Activated CD8-positive, alpha-beta memory T cell treated with anti-CD3 and anti-CD28 coated beads for 1 hour (primary cell): ENCODE data around the gene FHIT.
"Not testable (repeated sequence)": the region's sequence is repeated elsewhere in the genome, so short reads cannot be mapped to it uniquely, and the experiment has no call there.

Experiments used
- DNase-seq, 2 donors: peaks; one replicate each; pipeline ENCODE4 v3.0.0-alpha.2; 2020; ENCODE audit warnings: low read depth in 1 of 2; ENCODE audit errors: extremely low read depth in 1 of 2

FHIT gene

GRCh38 chr3:61117045-61117898 lies 134.0 kb downstream of the FHIT start:
- no peak for DNase-seq

DNA sequence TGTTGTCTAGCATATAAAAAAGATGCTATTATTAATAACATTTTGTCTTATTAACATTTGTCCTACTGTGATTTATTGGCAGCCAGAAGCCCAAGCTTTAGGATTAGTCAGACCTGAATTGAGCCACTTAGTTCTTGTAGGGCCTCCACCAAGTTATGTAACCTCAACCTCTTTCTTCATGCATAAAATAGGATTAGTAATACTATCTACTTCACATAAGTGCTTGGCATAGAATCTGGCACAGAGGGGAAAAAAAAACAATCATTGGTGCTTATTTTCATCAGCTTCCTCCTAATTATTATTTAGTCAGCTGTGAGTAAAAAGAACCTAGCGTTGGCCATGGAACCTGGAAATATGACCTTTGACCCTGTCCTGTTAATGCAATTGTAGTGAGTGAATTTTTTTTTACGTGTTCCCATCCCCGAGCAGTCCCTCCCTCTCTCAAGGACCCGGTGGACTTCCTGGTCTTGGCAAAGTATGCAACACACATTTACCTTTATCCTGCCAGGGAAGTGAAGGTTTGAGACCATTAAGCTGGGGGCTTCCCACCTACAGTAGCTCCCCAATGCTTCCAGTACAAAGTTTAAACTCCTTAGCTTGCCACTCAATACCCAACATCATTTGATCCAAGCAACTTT lies 136.8 kb downstream of the FHIT start:
- no peak for DNase-seq

- no peak for DNase-seq
Observed at GRCh38 chr3:61111825-61112224, 139.4 kb downstream of the FHIT start.

- no peak for DNase-seq
Observed at GRCh38 chr3:61110576-61110975, 140.7 kb downstream of the FHIT start.

DNA sequence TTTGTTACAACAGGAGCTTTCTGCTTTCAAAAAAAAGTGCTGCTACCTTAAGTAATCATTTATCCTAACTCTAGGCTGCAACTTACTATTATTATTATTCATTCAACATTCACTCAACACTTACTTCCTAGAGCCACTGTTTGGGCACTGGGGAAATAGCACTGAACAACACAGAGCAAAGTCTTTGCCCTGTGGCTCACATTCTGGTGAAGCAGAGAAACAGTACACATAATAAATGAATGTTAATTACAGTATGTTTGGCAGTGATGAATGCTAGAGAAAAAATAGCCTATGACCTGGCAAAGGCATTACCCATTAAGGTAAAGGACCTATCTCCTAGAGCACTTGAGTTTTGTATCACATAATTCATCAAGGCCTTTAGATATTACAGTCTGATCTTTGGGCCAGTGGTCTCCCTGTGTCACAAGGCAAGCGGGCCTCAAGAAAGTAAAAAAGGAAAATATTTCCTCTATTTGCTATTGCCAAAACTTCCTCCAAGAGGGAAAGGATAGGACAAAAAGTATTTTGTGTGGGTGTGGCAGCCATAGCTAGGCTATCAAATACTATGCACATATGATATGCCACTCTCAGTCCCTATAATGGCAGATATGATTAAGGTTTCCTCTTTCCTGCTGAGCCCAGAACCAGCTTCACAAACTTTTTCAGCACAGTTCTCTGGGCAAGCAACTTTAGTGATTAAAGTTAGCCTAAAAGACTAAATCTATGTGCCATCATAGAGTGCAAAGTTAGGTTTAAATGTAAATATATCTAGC lies 142.8 kb downstream of the FHIT start:
- no peak for DNase-seq

- no peak for DNase-seq
Observed at GRCh38 chr3:61094608-61095007, 156.6 kb downstream of the FHIT start.

GRCh38 chr3:61093364-61093763 lies 157.9 kb downstream of the FHIT start:
- DNase-seq, result no peak

DNA sequence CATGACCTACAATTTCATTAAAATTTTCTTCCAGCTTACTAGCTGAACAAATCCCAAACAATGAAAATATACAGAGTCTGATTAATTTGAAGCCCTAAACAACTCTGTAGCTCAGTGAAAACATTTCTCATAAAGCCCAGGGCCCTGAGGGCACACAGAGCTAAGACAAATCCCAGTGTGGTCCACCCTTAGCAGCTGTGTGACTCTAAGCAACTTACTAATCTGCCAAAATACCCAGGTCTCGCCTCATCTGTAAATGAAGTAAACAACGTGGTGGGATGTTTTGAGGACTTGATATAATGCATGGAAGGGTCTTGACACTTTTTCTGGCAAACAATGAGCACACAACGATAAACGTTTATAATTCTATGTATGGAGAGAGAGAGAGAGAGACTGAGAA lies 158.4 kb downstream of the FHIT start:
- DNase-seq, result no peak

GRCh38 chr3:61090389-61091169 lies 160.7 kb downstream of the FHIT start:
- no peak for DNase-seq

DNA sequence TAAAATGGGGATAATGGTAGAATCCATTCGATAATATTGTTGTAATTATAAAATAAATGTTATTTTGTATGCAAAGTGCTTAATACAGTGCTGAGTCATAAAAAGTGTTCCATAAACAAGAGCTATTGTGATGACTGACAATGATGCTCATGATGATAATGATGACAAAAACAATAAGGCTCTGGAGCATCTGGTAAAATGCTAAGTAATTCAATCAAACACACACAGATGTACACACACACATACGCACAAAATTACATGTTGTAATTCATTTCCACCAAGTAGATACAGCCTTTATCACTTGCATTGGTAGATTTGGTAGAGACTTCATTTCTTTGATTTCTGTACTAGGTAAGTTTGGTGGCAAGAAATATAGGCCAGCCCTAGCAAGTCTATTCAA lies 163.8 kb downstream of the FHIT start:
- DNase-seq, result no peak

- DNase-seq, result no peak
Observed at GRCh38 chr3:61081554-61081953, 169.7 kb downstream of the FHIT start.

DNA sequence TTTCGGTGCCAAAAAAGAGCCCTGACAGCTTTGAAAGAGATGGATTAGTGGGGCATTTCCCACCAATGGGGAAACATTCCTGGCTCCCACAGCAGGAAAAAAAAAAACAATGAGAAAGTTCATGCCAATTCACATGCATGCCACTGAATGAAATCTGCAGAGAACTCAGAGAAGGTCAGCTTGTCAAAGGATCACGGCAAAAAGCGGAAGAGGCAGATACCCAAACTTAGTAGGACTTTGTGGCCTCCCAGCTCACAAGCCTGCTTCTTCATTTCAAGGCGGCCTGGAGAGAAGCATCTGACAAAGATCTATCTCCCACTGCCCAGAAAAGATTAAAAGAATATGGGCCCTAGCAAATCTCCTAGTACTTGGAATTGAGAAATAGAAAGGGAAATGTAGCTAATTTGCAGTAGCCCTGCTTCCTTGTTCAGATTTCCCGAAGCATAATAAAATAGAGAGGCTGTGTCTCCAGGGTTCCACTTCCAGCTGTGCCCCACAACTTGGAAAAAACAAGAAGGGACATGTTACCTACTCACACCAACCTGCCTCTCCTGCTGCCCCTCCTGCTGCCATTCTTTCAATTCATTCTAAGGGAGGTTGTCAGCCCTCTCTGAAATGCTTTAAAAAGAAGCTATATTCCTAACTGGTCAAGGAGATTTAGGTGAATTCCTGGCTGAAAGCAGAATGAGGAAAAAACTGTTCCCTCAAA lies 170.4 kb downstream of the FHIT start:
- no peak for DNase-seq

- no peak for DNase-seq
Observed at GRCh38 chr3:61078048-61078752, 173.1 kb downstream of the FHIT start.

DNA sequence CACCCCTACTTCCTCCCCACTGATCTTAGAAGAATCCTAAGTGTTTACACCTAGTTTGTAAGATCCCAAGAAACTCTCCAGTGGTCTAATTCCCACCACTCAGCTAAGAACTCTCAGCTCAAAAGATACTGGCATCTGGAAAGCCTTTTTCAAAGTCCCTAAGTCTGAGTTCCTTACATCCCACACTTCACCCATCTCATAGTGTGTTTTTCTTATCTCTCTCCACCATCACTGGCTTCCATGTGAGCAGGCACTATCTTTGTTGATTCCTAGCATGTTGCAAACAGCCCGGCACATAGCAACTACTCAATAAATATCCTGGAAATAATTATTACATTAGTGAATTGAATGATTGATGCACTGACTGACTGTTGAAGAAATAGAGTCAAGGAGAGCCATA lies 173.7 kb downstream of the FHIT start:
- DNase-seq, result no peak

GRCh38 chr3:61074783-61075182 lies 176.5 kb downstream of the FHIT start:
- no peak for DNase-seq

- DNase-seq, result no peak
Observed at GRCh38 chr3:61073566-61074165, 177.6 kb downstream of the FHIT start.

DNA sequence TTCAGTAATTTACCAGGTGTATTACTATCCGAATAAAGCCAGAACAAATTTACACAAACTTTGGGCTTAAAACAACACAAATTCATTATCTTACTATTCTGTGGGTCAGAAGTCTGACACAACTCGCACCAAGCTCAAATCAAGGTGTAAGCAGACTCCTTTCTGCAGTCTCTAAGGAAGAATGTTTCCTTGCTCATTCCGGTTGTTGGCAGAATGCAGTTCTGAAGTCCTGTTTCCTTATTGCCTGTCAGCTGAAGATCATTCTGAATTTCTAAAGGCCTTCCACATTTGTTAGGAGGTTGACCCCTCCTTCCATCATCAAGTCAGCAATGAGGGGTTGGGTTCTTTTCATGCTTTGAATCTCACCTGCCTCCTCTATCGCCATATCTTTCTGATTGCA lies 183.2 kb downstream of the FHIT start:
- no peak for DNase-seq

DNA sequence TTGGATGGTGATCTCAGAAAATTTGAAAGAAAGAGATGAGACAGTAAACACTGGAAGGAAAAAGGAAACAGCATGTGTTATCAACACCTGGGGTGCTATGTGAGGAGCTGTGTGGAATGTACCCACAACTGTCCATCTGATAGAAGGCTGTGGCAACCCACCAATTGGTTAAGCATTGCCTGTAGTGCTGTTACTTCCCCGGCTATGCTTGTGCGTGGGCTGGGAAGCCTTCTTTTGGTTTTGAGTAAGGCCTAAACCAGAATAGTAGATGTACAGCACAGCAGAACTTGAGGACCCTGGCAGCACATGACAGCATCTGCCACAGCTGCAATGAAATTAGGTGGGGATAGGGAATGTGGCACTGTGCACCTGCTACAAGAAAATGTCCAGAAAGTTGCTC lies 184.5 kb downstream of the FHIT start:
- DNase-seq, result no peak

DNA sequence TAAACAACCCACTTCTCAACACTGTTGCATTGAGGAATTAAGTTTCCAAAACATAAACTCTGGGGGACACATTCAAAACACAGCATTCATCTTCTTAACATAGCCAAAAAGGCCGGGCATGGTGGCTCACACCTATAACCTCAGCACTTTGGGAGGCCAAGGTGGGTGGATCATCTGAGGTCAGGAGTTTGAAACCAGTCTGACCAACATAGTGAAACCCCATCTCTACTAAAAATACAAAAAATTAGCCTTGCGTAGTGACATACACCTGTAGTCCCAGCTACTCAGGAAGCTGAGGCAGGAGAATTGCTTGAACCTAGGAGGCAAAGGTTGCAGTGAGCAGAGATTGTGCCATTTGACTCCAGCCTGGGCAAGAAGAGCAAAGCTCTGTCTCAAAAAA lies 185.0 kb downstream of the FHIT start:
- not testable (repeated sequence) for DNase-seq
